Neural progenitor cell (in vitro differentiated cells): Measurements from ENCODE around the gene SHROOM3. TPM values are rescaled to one million over a fixed set of nuclear protein-coding genes. Genes with fewer than 3 reads are reported as not detected.

Source experiments
- DNase-seq: peaks from one replicate; pipeline ENCODE4 v3.0.0-alpha.2; 2016; ENCODE audit warnings: low spot score
- H2AFZ ChIP-seq: fragments of 200-600 bp; sonication (generic); replicated peaks from 2 replicates; pipeline ENCODE4 v1.6.1; 2016; ENCODE audit warnings: antibody characterized with exemption
- H3F3A ChIP-seq: fragments of 200-600 bp; sonication (generic); 2 replicates; pipeline ENCODE4 v1.6.1; 2016; ENCODE audit warnings: antibody characterized with exemption, low read depth
- H3K27ac ChIP-seq: fragments of 200-600 bp; sonication (generic); 2 replicates; pipeline ENCODE4 v1.5.1; 2016; ENCODE audit warnings: mild to moderate bottlenecking
- H3K27me3 ChIP-seq: fragments of 200-600 bp; sonication (generic); 2 replicates; pipeline ENCODE4 v1.6.1; 2016; ENCODE audit warnings: mild to moderate bottlenecking, moderate library complexity
- H3K36me3 ChIP-seq: fragments of 200-600 bp; sonication (generic); 2 replicates; pipeline ENCODE4 v1.5.1; 2016
- H3K4me1 ChIP-seq: fragments of 200-600 bp; sonication (generic); 2 replicates; pipeline ENCODE4 v1.6.1; 2016; ENCODE audit warnings: mixed run types
- H3K4me2 ChIP-seq: fragments of 200-600 bp; sonication (generic); 2 replicates; pipeline ENCODE4 v1.6.1; 2016
- H3K4me3 ChIP-seq: fragments of 200-600 bp; sonication (generic); 2 replicates; pipeline ENCODE4 v1.5.1; 2016
- H3K79me2 ChIP-seq: fragments of 200-600 bp; sonication (generic); 2 replicates; pipeline ENCODE4 v1.6.1; 2016; ENCODE audit warnings: low read depth
- H3K9ac ChIP-seq: fragments of 200-600 bp; sonication (generic); 2 replicates; pipeline ENCODE4 v1.6.1; 2016
- H3K9me3 ChIP-seq: fragments of 200-600 bp; sonication (generic); 2 replicates; pipeline ENCODE4 v1.5.1; 2016; ENCODE audit warnings: low read depth
- H4K20me1 ChIP-seq: fragments of 200-600 bp; sonication (generic); 2 replicates; pipeline ENCODE4 v1.6.1; 2016; ENCODE audit warnings: low read depth
- H3K27ac Mint-ChIP-seq: 3 replicates; pipeline ENCODE4 v1.8.0; 2021; ENCODE audit warnings: mixed read lengths
- H3K27me3 Mint-ChIP-seq: 2 replicates; pipeline ENCODE4 v1.8.0; 2022; ENCODE audit warnings: low read depth, mild to moderate bottlenecking, inconsistent platforms, moderate library complexity, mixed read lengths; ENCODE audit not compliant: insufficient read depth
- H3K36me3 Mint-ChIP-seq: 3 replicates; pipeline ENCODE4 v1.8.0; 2021; ENCODE audit warnings: mixed read lengths
- H3K4me1 Mint-ChIP-seq: 3 replicates; pipeline ENCODE4 v1.8.0; 2021; ENCODE audit warnings: mixed read lengths
- H3K4me3 Mint-ChIP-seq: 3 replicates; pipeline ENCODE4 v1.8.0; 2021; ENCODE audit warnings: mild to moderate bottlenecking, moderate library complexity, mixed read lengths
- H3K9me3 Mint-ChIP-seq: 3 replicates; pipeline ENCODE4 v1.8.0; 2020; ENCODE audit warnings: mixed read lengths
- CTCF ChIP-seq: fragments of 200-600 bp; sonication (generic); IDR thresholded peaks from 2 replicates; pipeline ENCODE4 v1.5.1; 2017; ENCODE audit warnings: antibody characterized with exemption, mild to moderate bottlenecking
- EZH2 ChIP-seq: fragments of 200-600 bp; sonication (generic); IDR thresholded peaks from 2 replicates; pipeline ENCODE4 v1.6.1; 2017; ENCODE audit warnings: antibody characterized with exemption, mild to moderate bottlenecking, moderate library complexity
- EZH2phosphoT487 ChIP-seq: fragments of 200-600 bp; sonication (generic); IDR thresholded peaks from 2 replicates; pipeline ENCODE4 v1.6.1; 2017; ENCODE audit warnings: antibody characterized with exemption
- total RNA-seq: library from RNA; depleted of rRNA; stranded (reverse); fragments of >200 nt; gene quantifications from 2 replicates; pipeline ENCODE4 v1.2.3, GENCODE V29; 2015; ENCODE audit warnings: low replicate concordance

SHROOM3 gene
- total RNA-seq, 1 donor from 2014 or later: 36.6 TPM

DNA sequence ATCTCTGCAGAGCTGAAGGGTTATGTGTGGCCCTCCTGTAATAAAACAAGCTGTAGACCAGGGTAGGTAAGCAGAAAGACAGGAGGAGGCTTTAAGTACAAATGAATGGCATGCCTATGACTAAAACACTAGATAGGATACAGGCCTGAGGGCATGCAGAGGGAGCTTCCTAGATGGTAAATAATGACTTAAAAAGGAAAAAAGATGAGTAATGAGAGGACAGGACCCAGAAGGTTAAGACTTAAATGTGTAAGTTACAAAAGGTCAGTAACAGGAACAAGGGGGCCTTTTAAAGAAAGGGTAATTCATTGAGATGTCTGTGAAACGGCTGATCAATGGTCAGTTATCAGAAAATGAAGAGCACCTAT is 268.1 kb downstream of the SHROOM3 start:
- Histone ChIP-seq H3K4me3 (no peak overlapping the region), H3K9me3 (no peaks in the 10 kb centered on the region), H3K27me3 (no peaks in the 10 kb centered on the region), H3F3A (peaks cover 4% of the 10 kb centered on the region), H3K79me2 (peaks cover 71% of the 10 kb centered on the region), H4K20me1 (peaks cover 68% of the 10 kb centered on the region), H3K36me3 (no peaks in the 10 kb centered on the region), H3K9ac (no peak overlapping the region), H3K4me2 (no peak overlapping the region), H3K4me1 (peaks cover 31% of the 10 kb centered on the region), H3K27ac (no peak overlapping the region), H2AFZ (no peak overlapping the region)
- peaks cover 9% of the 10 kb centered on the region for H3K9me3 Mint-ChIP-seq
- H3K4me3 Mint-ChIP-seq: no peak overlapping the region
- peak overlapping the region; percentile 28 for H3K27ac Mint-ChIP-seq
- H3K4me1 Mint-ChIP-seq: peaks cover 63% of the 10 kb centered on the region
- DNase-seq: no peak
- no peaks in the 10 kb centered on the region for H3K27me3 Mint-ChIP-seq
- TF ChIP-seq EZH2phosphoT487 (no peak), CTCF (no peak), EZH2 (no peak)
- H3K36me3 Mint-ChIP-seq: peaks cover 39% of the 10 kb centered on the region

DNA sequence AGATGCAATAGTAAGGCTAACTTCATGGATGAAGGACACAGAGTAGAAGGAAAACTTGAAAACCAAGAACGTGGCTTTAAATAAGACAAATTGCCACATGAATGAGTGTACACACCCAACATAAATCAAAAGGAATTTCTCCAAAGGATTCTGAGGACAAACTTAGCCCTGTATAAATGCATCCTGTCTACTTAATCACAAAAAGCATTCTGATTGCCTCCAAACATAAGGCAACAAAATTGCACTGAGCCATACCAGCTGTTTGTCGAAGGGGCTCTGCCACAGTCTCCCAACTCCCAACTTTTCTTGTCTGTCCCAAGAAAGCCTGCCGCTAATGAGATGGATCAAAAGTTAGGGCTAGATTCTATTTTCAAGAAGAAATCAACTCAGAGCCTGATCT is 268.6 kb downstream of the SHROOM3 start:
- H3K79me2 ChIP-seq: peaks cover 71% of the 10 kb centered on the region
- Mint-ChIP-seq H3K4me3 (no peak overlapping the region), H3K27me3 (no peaks in the 10 kb centered on the region), H3K9me3 (peaks cover 9% of the 10 kb centered on the region), H3K4me1 (peaks cover 63% of the 10 kb centered on the region), H3K27ac (peak overlapping the region; percentile 39), H3K36me3 (peaks cover 40% of the 10 kb centered on the region)
- peaks cover 31% of the 10 kb centered on the region for H3K4me1 ChIP-seq
- no peak overlapping the region for H3K4me2 ChIP-seq
- H3K27me3 ChIP-seq: no peaks in the 10 kb centered on the region
- no peak overlapping the region for H2AFZ ChIP-seq
- H3F3A ChIP-seq: no peaks in the 10 kb centered on the region
- H4K20me1 ChIP-seq: peaks cover 68% of the 10 kb centered on the region
- no peak overlapping the region for H3K27ac ChIP-seq
- H3K9ac ChIP-seq: no peak overlapping the region
- H3K4me3 ChIP-seq: no peak overlapping the region
- TF ChIP-seq CTCF: no peak
- no peak for TF ChIP-seq EZH2
- no peak for TF ChIP-seq EZH2phosphoT487
- H3K9me3 ChIP-seq: no peaks in the 10 kb centered on the region
- H3K36me3 ChIP-seq: no peaks in the 10 kb centered on the region
- no peak for DNase-seq

DNA sequence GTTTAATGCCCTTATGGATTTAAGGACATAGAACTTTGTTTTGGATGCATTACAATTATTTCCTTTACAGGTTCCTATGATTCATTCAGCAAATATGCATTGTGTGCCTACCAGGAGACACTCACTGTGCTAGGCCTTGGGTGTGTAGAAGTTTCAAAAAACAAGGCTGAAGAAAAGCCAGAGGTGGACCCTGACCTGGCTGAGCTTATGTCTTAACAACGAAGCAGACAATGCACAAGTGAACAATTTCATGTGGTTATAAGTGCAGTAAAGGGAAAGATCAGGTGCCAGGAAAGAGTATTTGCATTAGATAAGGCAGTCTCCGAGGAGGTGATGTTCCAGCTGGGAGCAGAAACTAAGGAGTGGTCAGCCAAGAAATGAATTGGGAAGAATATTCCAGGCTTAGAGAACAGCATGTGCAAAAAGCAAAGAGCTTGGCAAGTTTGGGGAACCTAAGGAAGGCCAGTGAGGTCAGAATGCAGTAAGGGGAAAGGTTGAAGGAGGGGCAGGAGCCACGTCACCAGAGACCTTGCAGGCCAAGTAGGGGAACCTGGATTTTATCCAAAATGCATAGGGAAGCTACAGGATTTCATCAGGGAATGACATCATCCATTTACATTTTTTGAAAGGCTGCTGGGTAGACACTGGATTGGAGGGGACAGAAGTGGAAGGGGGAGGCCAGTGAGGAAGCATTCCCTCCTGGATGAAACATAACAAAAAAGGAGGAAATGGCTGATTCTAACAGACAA is 269.3 kb downstream of the SHROOM3 start:
- TF ChIP-seq EZH2 (no peak), CTCF (no peak), EZH2phosphoT487 (no peak)
- no peak overlapping the region for H3K9ac ChIP-seq
- H3K27me3 ChIP-seq: no peaks in the 10 kb centered on the region
- peaks cover 33% of the 10 kb centered on the region for H3K4me1 ChIP-seq
- no peaks in the 10 kb centered on the region for H3K9me3 ChIP-seq
- no peak overlapping the region for H2AFZ ChIP-seq
- peaks cover 68% of the 10 kb centered on the region for H4K20me1 ChIP-seq
- no peaks in the 10 kb centered on the region for H3K36me3 ChIP-seq
- H3F3A ChIP-seq: no peaks in the 10 kb centered on the region
- Mint-ChIP-seq H3K27me3 (peaks cover 2% of the 10 kb centered on the region), H3K36me3 (peaks cover 37% of the 10 kb centered on the region), H3K27ac (peak overlapping the region; percentile 89), H3K9me3 (peaks cover 9% of the 10 kb centered on the region), H3K4me3 (no peak overlapping the region), H3K4me1 (peaks cover 63% of the 10 kb centered on the region)
- DNase-seq: no peak
- peaks cover 69% of the 10 kb centered on the region for H3K79me2 ChIP-seq
- no peak overlapping the region for H3K27ac ChIP-seq
- no peak overlapping the region for H3K4me3 ChIP-seq
- H3K4me2 ChIP-seq: no peak overlapping the region
